ENCODE measurements around the gene EPB41L2. TPM values are rescaled to one million over a fixed set of nuclear protein-coding genes. Genes with fewer than 3 reads are reported as not detected.

Gene EPB41L2
- total RNA-seq, 1 experiment from 2014 or later: 181 TPM

- ChIA-PET POLR2A (ENCODE audit: low non-redundant PET) (no interaction called here), CTCF (interaction anchor here (0.6 to 0.7 kb wide), 2 partner anchors 13 to 545 kb away, joined by 4 read pairs; no protein-coding TSS in a partner anchor)
- H3K27me3 ChIP-seq (replicated peaks; ENCODE audit: insufficient read depth, low read depth, low read length, poor library complexity): no peaks in the 10 kb centered on the region
- no peaks in the 10 kb centered on the region for H3K4me1 ChIP-seq (ENCODE audit: insufficient read depth, low read length, poor library complexity, severe bottlenecking)
- H3K27ac ChIP-seq (ENCODE audit: low read depth, low read length, poor library complexity, severe bottlenecking): no peak overlapping the region
- no peak overlapping the region for H3K4me3 ChIP-seq (ENCODE audit: low read depth, low read length, poor library complexity, severe bottlenecking)
- peaks cover 2% of the 10 kb centered on the region for H3K9me3 ChIP-seq (ENCODE audit: low read depth, low read length, poor library complexity, severe bottlenecking)
- DNase-seq (ENCODE audit: low spot score): no peak
- BruUV-seq (replicated peaks): no TSS peak
- intact Hi-C loops (cut with micrococcal nuclease; ENCODE audit: unreplicated experiment): no loop called here
- TF ChIP-seq CTCF (conservative IDR thresholded peaks at IDR 0.05; ENCODE audit: low read depth, low read length) (no peak), EZH2 (IDR thresholded peaks at IDR 0.05; ENCODE audit: borderline replicate concordance, low read depth, low read length, poor library complexity, severe bottlenecking) (no peak)
- peaks cover 20% of the 10 kb centered on the region for H3K36me3 ChIP-seq (ENCODE audit: insufficient read depth, low read length, poor library complexity, severe bottlenecking)
Measured at GRCh38 chr6:130859161-130859867, 203.7 kb downstream of the EPB41L2 start.

DNA sequence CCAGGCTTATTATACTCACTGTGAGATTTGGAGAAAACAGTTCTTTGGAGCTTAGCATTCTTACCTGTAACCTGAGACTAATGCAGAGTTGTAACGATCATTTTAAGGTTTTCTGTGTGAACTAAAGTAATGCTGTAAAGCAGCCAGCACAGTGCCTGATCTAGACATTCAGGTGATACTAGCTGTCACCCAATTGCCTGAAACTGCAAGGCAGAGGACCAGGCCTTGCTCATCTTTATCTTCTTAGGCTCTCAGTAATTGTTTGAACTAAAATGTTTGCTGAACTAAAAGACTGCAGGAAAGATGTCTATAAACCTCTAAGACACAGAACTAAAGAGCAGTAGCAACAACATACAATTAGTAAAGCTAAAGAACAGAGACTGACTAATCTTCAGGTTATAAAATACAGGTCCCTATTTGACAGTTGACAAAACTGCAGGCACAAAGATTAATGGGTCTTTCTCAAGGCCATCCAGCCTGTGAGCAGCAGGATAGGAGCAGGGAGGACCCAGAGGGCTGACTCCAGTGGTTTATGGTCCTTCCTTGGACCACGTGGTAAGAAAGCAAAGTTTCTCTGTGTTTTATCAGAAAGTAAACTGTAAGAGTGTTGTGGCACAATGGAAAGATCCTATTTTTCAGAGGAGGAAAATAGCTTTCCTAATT is 204.4 kb downstream of the EPB41L2 start:
- Histone ChIP-seq H3K4me3 (ENCODE audit: low read depth, low read length, poor library complexity, severe bottlenecking) (no peak overlapping the region), H3K36me3 (ENCODE audit: insufficient read depth, low read length, poor library complexity, severe bottlenecking) (peaks cover 16% of the 10 kb centered on the region), H3K27me3 (replicated peaks; ENCODE audit: insufficient read depth, low read depth, low read length, poor library complexity) (no peaks in the 10 kb centered on the region), H3K9me3 (ENCODE audit: low read depth, low read length, poor library complexity, severe bottlenecking) (peaks cover 2% of the 10 kb centered on the region), H3K27ac (ENCODE audit: low read depth, low read length, poor library complexity, severe bottlenecking) (no peak overlapping the region), H3K4me1 (ENCODE audit: insufficient read depth, low read length, poor library complexity, severe bottlenecking) (no peaks in the 10 kb centered on the region)
- TF ChIP-seq EZH2 (IDR thresholded peaks at IDR 0.05; ENCODE audit: borderline replicate concordance, low read depth, low read length, poor library complexity, severe bottlenecking) (no peak), CTCF (conservative IDR thresholded peaks at IDR 0.05; ENCODE audit: low read depth, low read length) (no peak)
- POLR2A ChIA-PET (ENCODE audit: low non-redundant PET): no interaction called here
- DNase-seq (ENCODE audit: low spot score): no peak
- intact Hi-C loops (cut with micrococcal nuclease; ENCODE audit: unreplicated experiment): no loop called here
- no TSS peak for BruUV-seq (replicated peaks)
- CTCF ChIA-PET: no interaction called here

DNA sequence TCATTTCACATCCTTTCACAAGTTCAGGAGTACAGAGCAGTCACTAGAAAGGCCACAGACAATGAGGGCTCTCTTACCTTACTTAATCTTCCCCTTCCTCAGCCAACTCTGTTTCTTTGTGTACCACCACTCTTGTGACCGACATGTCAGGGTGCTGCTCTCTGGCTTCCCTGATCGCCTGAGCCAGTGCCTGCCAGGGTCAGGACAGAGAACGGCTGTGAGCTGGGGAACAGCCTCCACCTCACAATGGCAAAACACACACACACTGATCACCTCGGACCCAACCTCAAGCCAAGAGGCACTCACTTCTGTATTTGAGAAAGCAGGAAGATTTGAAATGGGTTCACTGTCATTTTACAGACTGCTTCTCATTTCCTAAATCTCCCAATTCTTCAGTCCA is 205.0 kb downstream of the EPB41L2 start:
- intact Hi-C loops (cut with micrococcal nuclease; ENCODE audit: unreplicated experiment): no loop called here
- CTCF ChIA-PET: no interaction called here
- Histone ChIP-seq H3K27ac (ENCODE audit: low read depth, low read length, poor library complexity, severe bottlenecking) (no peak overlapping the region), H3K4me1 (ENCODE audit: insufficient read depth, low read length, poor library complexity, severe bottlenecking) (no peaks in the 10 kb centered on the region), H3K36me3 (ENCODE audit: insufficient read depth, low read length, poor library complexity, severe bottlenecking) (peaks cover 16% of the 10 kb centered on the region), H3K27me3 (replicated peaks; ENCODE audit: insufficient read depth, low read depth, low read length, poor library complexity) (no peaks in the 10 kb centered on the region), H3K4me3 (ENCODE audit: low read depth, low read length, poor library complexity, severe bottlenecking) (no peak overlapping the region), H3K9me3 (ENCODE audit: low read depth, low read length, poor library complexity, severe bottlenecking) (peaks cover 2% of the 10 kb centered on the region)
- no TSS peak for BruUV-seq (replicated peaks)
- DNase-seq (ENCODE audit: low spot score): no peak
- TF ChIP-seq CTCF (conservative IDR thresholded peaks at IDR 0.05; ENCODE audit: low read depth, low read length) (no peak), EZH2 (IDR thresholded peaks at IDR 0.05; ENCODE audit: borderline replicate concordance, low read depth, low read length, poor library complexity, severe bottlenecking) (no peak)
- POLR2A ChIA-PET (ENCODE audit: low non-redundant PET): no interaction called here
